HEK293T (cell line): Measurements from ENCODE around the gene GRIK4.

Source experiments
- BHLHE40 ChIP-seq: fragments of 450-650 bp; IDR thresholded peaks from 2 replicates; pipeline ENCODE4 v1.6.1; 2016; ENCODE audit warnings: mild to moderate bottlenecking, moderate library complexity, borderline replicate concordance
- FOXM1 ChIP-seq: fragments of 450-650 bp; IDR thresholded peaks from 2 replicates; pipeline ENCODE4 v1.6.1; 2017; ENCODE audit warnings: mild to moderate bottlenecking, borderline replicate concordance
- SP1 ChIP-seq: fragments of 450-650 bp; IDR thresholded peaks from 2 replicates; pipeline ENCODE4 v1.6.1; 2017
- SUZ12 ChIP-seq: fragments of 450-650 bp; IDR thresholded peaks from 2 replicates; pipeline ENCODE4 v1.6.1; 2016; ENCODE audit warnings: mild to moderate bottlenecking

DNA sequence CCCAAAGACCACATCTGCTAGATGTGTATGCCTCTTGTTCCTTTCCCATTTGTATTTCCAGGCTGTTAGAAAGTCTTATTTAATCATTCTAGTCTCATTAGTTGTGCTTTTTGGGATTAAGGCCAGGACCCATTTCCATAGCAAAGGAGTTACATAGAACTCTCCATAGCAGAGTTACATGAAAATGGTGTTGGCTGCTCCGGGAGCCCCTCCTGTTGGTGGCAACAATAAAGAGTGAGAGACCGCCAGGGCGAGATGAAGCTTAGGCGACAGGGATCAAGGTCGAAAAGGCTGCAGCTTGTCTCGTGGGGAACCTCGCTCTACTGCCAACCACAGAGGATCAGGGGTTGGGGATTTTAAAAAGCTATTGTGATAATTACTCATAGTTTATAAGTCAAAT lies 58.3 kb downstream of the GRIK4 start:
- no peak for TF ChIP-seq SUZ12
- no peak for TF ChIP-seq BHLHE40
- no peak for TF ChIP-seq SP1
- TF ChIP-seq FOXM1 = no peak
